Loucy (cell line): ENCODE results near the gene CCDC91.

ENCODE experiments used
- EZH2phosphoT487 ChIP-seq: fragments of 200-600 bp; IDR thresholded peaks from 2 replicates; pipeline ENCODE4 v1.6.1; 2018; ENCODE audit warnings: antibody characterized with exemption, mild to moderate bottlenecking, moderate library complexity, borderline replicate concordance
- TF ChIP-seq, protein P1 (sequence below): fragments of 200-600 bp; sonication (generic); conservative IDR thresholded peaks from 2 replicates; pipeline ENCODE4 v1.5.1; 2014; ENCODE audit warnings: mild to moderate bottlenecking, antibody characterized with exemption, low read length

DNA sequence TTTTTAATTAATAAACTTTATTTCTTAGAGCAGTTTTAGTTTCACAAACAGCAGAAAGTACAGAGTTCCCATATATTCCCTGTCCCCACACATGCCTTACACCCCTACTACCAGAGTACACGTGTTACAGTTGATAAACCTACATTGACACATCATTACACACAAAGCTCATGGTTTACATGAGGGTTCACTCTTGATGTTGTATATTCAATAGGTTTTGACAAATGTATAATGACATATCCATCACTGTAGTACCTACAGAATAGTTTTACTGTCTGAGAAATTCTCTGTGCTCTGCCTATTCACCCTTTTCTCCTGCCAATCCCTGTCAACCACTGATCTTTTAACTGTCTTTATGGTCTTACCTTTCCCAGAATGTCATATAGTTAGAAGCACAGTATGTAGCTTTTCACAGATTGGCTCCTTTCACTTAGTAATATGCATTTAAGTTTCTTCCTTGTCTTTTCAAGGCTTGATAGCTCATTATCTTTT is 15.1 kb upstream of the CCDC91 start:
- TF ChIP-seq, protein P1, sequence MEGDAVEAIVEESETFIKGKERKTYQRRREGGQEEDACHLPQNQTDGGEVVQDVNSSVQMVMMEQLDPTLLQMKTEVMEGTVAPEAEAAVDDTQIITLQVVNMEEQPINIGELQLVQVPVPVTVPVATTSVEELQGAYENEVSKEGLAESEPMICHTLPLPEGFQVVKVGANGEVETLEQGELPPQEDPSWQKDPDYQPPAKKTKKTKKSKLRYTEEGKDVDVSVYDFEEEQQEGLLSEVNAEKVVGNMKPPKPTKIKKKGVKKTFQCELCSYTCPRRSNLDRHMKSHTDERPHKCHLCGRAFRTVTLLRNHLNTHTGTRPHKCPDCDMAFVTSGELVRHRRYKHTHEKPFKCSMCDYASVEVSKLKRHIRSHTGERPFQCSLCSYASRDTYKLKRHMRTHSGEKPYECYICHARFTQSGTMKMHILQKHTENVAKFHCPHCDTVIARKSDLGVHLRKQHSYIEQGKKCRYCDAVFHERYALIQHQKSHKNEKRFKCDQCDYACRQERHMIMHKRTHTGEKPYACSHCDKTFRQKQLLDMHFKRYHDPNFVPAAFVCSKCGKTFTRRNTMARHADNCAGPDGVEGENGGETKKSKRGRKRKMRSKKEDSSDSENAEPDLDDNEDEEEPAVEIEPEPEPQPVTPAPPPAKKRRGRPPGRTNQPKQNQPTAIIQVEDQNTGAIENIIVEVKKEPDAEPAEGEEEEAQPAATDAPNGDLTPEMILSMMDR: no peak
- TF ChIP-seq EZH2phosphoT487: no peak
